NCI-H146 (cell line): ENCODE results near the gene TEDC1.

Experiments
- DNase-seq: peaks from one replicate; lab custom pipeline; 2025; lab: John Stamatoyannopoulos, UW

Gene TEDC1

GRCh38 chr14:105456736-105457617 lies 34.1 kb upstream of the TEDC1 start:
- no peak for DNase-seq

GRCh38 chr14:105458010-105458409 lies 33.0 kb upstream of the TEDC1 start:
- no peak for DNase-seq

- DNase-seq = no peak
Measured at GRCh38 chr14:105458571-105458970, 32.5 kb upstream of the TEDC1 start.

- no peak for DNase-seq
Measured at GRCh38 chr14:105460116-105460515, 30.9 kb upstream of the TEDC1 start.

- no peak for DNase-seq
Measured at GRCh38 chr14:105460616-105461015, 30.4 kb upstream of the TEDC1 start.

GRCh38 chr14:105461903-105462302 lies 29.1 kb upstream of the TEDC1 start:
- DNase-seq = no peak

GRCh38 chr14:105464501-105464900 lies 26.5 kb upstream of the TEDC1 start:
- no peak for DNase-seq

GRCh38 chr14:105465209-105466031 lies 25.6 kb upstream of the TEDC1 start:
- no peak for DNase-seq

- no peak for DNase-seq
Measured at GRCh38 chr14:105466531-105467248, 24.4 kb upstream of the TEDC1 start.

- DNase-seq = no peak
Measured at GRCh38 chr14:105467249-105467941, 23.7 kb upstream of the TEDC1 start.

GRCh38 chr14:105467942-105468471 lies 23.0 kb upstream of the TEDC1 start:
- no peak for DNase-seq

GRCh38 chr14:105468621-105469241 lies 22.3 kb upstream of the TEDC1 start:
- no peak for DNase-seq

- no peak for DNase-seq
Measured at GRCh38 chr14:105469456-105470349, 21.3 kb upstream of the TEDC1 start.

GRCh38 chr14:105470350-105471296 lies 20.4 kb upstream of the TEDC1 start:
- DNase-seq = peak; percentile 55

GRCh38 chr14:105471297-105471821 lies 19.7 kb upstream of the TEDC1 start:
- no peak for DNase-seq

- DNase-seq = no peak
Measured at GRCh38 chr14:105471823-105472485, 19.1 kb upstream of the TEDC1 start.

- no peak for DNase-seq
Measured at GRCh38 chr14:105472486-105472991, 18.5 kb upstream of the TEDC1 start.
